NCI-H1105 (cell line): Measurements from ENCODE around the gene PNKP.

Source experiments
- DNase-seq: peaks from one replicate; lab custom pipeline; 2025; lab: John Stamatoyannopoulos, UW

Gene PNKP

DNA sequence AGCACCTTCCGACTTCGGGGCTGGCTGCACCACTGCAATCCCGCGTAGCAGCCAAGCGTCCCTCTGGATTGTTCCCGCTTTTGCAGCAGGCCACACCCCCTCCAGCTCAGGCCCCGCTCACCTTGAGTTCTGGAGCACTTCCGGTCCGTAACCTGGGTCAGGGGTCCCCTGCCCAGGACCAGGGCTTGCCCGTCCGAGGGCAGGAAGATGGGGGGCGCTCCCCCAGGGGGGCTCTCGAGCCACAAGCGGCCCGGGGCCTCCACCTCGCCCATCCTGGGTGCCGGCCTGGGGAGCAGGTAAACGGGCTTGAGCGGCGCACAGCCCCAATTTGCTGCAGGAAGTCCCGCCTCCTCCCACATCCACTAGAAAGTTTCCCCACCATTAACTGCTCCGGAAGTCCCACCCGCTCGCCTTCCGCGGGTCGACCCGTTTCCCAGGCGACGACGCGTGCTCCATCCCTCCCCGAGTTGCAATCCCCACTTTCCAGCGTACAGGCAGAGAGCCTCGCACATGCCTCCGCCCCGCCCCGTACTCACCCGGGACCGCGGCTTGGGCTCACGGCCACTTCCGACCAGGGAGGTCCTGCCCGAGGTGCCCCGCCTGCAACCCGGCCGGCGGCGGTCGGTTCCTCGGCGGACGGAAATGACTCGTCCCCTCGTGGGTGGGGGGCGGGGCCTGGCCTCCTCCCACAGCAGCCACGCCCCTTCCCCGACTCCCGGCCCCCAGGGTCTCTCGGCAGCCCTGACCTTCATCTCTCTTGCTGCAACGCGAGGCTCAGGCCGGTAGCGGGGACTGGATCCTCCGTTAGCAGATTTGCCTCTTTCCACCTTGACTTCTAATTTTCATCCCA lies at the start of gene PNKP:
Gene PNKP, minus strand, starts transcription at position 644 of the 850 bp plus-strand sequence. Its CDS starts 372 bp downstream, at position 272.
- DNase-seq: peak; percentile 85

DNA sequence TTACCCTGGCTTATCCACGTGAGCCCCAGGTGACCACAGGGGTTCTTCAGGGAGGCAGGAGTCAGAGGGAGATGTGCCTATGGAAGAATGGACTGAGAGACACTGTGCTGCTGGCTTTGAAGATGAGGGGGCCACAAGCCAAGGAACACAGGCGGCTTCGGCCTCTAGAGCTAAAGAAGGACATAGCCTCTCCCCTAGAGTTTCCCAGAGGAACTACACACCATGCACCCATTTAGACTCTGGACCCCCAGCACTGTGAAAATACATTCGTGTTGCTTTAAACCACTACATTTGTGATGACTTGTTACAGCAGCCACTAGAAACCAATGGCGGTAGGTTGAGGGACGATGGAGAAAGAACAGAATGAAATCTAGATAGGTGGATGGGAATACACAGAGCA lies 47.9 kb upstream of the PNKP start:
- DNase-seq: no peak

DNA sequence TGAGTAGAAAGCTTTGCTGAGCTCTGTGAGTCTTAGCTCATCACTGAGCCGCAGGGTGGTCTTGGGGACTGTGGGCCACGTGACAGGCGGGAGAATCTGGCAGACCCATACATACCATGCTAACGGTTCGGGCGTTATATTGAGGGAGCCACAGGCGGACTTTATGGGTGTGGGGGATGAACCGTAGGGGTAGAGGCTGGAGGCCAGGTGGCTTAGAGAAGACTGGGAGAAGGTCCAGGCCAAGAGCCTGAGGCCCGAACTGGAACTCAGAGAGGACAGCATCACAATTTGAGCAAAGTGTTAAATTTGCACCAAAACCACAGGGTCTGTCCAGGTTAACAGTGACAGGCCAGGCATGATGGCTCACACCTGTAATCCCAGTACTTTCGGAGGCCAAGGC lies 46.3 kb upstream of the PNKP start:
- DNase-seq: no peak

DNA sequence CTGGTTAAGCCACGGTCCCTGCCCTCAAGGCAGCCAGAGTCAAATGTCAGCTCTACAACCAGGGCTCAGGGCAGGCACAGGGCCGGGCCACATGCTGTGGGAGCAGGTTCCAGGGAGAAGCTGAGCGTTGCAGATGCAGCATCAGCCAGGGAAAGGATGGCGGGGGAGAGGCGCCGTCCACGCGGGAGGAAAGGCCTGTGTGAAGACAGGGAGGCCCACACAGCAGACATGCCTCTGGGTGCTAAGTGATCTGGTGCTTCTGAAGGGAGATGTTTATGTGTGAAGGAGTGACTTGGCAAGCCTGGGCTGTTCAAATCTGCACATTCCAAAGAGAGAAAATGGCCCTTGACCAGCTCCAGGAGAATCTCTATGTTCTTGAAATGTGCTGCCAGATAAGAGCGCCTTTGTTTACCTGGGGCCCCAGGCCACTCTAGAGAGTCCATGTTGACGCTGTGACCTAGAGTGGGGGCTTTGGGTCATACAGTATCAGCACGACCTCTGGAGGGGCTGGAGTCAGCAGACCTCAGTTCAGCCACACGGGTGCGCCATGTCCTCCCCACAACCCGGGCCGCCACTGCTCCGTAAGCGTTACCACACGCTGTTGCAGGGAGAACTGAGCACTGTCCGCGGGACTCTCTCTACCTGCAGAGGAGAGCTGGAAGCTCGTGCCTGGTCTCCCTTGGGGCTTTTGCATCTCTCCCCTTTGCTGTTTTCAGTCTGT lies 45.7 kb upstream of the PNKP start:
- DNase-seq: no peak

DNA sequence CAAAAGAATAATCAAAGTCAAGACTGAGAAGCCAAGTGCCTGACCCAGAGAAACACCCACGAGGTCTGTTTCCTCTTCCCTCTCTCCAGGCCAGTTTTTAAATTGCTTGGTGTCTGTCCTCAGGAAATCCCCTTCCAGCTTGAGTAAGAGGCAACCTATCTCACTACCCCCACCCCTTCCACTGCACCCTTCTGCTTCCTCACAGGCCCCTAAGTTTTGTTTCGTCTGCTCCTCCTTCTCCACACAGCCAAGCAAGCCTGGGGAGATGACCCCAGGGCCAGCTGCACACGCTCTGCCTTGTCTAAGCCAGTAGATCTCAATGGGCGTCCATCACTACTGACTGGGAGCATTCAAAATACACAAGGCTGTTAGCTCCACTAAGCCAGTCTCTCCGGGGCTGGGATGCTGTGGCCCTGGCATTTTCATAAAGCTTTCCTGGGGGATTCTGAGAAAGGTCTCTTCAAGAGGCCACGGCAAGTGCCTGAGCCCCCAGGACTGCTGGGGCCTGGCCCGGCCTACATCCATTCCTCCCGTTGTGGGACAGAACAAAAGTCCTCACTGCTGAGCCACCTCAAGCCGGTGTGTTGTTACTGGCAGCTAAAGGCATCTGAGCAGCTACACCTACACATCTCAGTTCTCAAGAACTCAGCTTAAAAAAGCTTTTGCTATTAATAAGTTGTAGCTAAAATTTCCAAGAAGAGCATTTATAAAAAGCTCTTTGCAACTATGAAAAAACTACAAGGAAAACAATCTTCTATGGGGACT lies 44.2 kb upstream of the PNKP start:
- no peak for DNase-seq

DNA sequence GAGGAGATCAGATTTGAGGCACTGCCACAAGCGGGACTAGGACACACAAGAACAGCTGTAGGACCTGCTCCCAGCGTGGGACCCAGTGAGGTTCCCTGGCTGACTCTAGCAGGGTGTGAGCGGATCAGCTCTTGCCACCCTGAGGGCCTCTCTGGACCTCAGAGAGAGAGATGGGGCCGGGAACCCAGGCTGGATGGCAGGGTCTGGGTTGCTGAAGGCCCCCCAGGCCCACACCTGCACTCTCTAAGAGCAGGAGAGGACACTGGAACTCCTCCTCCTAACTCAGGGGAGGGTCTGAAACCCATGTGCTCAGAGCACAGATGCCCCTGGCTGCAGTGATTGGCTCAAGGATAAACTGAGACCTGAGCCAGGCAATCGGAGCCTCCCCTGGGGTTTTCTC lies 42.8 kb upstream of the PNKP start:
- no peak for DNase-seq

DNA sequence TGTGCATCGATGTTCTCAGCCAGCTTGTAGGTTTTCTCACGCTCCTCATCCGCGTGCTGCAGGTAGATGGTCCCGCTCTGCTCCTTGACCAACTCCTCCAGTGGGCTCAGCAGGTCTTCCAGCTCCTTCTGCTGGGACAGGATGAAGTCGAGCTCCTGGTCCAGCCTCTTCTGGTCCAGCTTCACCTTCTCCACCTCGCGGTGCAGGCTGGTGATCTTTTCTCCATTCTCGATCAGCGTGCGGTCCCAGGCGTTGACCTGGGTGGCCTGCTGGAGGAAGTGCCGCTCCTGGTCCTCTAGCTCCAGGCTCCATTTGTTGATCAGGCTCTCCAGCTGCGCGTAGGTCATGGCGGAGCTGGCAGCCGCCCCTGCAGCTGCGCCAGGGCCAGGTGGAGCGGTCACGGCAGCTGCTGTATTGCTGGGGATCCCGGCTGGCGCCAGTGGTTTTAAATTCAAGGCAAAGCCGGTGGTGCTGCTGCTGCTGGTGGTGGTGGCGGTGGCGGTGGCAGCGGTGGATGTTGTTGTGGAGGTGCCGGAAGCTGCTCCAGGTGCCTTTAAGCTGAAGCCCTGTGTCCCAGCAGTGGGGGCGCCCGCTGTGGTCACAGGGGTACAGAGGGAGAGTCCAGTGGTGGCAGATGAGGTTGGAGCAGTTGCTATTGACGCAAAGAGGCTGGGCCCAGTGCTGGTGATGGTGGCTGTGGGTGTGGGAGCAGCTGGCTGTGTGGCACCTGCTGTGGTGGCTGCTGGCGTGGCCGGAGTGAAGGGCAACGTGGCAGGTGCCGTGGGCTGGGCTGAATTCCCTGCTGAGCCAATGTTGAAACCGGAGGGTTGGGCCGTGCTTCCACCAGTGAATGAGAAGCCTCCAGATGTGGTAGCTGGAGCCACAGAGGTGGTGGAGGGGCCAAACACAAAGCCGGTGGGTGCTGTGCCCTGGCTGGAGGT lies 41.4 kb upstream of the PNKP start:
- DNase-seq: no peak

DNA sequence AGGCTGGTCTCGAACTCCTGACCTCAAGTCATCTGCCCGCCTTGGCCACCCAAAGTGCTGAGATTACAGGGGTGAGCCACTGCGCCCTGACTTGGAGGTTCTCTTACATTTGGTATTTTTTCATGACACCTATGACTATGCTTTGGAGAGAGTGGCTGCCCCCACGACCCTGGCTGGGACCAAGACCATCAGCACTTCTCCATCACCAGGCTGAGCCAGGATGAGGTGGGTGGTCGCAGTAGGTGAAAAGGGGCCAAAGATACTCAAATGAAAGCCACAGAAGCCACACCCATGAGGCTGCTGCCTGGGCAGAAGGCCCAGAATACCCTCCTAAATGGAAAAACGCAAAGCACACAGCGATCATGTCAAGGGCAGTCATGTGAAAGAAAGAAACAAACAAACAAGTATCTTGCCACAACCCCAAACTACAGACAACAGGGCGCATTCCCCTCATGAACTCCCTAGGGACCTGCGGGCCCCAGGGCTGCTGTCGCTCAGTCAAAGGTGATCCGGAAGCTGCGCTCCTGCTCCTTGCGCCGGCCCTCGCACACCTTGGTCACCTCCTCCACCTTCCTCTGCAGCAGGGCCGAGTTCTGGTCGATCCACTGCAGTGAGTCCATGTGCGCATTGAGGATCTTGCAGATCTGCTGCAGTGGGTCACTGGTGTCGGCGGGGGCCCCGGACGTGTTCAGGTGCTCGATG lies 40.5 kb upstream of the PNKP start:
- no peak for DNase-seq

DNA sequence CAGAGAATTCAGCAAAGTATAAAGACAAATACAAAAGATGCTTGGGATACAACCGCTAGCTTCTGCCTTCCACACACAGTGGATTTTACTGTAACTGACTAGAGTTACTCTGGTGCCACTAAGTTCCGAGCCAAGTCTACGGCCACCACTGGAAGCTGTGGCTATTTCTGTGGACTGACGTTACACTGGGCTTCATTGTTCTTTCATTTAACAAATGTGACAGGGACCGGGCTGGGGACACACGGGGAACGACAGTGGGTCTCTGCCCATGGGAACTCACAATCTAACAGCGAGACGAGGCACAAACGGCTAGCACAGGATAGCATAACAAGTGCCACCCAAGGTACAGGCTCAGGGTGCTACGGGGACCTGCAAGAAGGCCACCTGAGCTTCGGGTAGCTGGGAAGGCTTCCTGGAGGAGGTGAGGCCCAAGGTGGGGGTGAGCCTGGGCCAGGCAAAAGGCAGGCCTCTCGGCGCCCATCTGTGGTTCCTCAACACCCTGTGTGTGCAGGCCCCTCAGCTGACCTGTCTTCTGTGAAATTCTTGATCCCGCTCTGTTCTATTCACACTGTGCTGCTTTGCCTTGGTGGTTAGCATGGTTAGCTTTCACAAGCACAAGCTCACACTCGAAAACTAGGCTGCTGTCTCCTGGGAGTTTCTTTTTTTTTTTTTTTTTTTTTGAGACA lies 39.6 kb upstream of the PNKP start:
- DNase-seq: no peak

DNA sequence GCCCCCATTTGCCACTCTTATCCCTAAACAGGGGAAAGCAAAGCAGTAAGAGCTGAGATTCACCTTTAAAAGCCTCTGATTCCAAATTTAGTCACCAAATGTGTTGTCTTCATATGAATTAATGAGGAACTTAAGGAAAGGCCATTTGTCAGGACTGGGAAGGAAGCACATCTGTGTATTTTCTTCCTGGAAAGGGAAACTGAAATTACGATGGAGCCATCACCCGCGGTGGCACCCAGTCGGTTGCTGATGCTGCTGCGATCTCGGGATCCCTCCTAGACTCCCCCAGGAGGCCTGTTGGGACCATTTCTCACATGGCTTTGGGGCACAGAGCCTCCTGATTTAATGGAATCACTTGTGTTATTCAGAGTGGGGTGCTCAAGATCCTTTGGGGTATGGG lies 36.8 kb upstream of the PNKP start:
- no peak for DNase-seq

DNA sequence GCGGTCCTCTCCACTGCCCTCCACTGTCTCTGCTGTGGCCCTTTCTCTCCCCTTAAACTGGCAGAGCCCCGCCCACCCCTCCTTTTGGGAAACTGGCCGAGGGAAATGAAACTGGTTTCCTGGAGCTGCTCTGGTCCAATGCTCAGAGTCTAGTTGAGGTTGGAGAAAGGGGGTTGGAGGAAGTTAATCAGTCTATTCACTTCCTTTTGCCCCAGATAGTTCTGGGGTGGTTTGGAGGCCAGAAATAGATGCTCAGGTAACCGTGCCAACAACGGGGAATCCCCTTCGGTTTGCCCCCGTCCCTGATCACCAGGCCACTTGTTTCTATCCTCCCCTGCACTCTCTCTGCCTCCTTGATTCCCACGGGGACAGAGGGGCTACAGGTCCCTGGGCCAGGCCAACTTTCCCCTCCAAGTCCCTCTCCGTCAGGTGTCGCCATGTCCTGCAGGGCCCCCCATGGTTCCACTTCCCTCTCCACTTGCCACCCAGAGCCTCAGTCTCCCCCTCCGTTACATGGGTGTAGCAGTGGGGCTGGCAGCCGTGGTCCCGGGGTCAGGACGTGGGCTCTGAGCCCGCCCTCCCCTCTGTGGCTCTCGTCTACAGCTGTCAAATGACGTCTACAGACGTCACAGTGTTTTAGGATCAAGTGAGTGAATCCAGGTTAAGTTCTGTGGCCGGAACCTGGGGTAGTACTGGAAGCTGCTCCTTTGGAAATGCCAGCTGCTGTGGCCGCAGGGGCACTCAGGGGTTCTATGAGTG lies 29.7 kb upstream of the PNKP start, which contains the start of gene IL4I1:
Gene IL4I1, minus strand, starts transcription at position 25 of the 759 bp plus-strand sequence. CDS start 727 bp downstream, outside the sequence.
- DNase-seq: no peak

DNA sequence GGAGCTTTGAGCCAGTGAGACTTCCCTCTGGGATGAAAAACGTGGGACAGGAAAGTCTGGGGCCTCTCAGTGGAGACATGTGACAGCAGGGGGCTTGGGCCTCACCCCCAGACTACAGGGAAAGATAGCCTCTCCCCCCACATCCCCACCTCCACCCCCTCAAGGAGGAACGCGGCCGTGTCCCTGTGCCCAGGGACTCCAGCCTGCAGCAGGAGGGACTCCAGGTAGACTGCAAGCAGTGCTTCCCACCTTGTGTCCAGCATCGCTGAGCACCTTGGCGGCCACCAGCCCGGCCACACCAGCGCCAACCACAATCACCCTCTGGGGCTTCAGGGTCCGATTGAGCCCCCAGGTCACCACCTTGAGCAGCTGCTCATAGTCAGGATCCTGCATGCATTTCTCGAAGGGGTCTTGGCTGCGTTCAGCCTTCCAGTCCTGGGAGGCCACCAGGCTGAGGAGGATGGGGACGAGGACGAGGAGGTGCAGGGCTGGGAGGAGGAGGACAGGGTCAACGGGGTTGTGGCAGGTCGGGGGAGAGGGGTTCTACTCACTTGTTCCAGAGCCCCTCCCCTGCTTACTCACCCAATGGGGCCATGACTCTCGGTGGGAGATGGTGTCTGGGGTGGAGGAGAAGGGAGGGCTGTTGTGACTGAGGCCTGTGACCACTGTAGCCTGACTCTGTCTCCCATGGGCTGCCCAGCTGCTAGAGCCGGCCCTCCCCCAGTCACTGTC lies 28.4 kb upstream of the PNKP start:
- DNase-seq: no peak

DNA sequence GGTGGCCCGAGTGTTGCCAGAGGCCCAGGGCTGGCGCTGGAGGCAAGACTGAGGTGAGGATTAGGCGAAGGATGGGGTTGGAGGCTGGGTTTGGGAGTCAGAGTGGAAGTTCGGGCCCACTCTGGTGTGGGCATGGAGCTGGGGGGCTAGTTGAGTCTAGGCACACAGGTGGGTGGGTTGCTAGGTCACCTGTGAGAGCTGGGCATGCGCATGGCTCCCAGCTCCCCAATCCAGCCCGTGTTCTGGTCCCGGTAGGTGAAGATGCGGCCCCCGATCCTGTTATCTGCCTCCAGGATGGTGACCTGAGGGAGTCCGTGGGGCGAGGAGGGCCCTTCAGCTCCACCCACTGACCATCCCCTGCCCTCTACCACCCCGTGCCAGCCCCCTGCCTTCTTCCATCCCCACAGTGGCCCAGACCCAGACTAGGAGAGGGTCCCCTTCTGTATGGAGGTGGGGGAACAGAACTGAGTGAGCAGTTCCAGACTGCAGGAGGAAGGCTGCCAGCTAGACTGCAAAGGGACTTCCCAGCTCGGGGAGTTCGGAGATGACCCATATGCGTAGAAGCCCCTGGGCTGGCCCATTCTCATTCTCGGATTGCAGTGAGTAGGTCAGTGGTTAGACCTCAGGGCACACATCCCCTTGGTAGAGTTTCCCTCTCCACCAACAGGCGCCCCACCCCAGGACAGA lies 27.6 kb upstream of the PNKP start:
- no peak for DNase-seq

DNA sequence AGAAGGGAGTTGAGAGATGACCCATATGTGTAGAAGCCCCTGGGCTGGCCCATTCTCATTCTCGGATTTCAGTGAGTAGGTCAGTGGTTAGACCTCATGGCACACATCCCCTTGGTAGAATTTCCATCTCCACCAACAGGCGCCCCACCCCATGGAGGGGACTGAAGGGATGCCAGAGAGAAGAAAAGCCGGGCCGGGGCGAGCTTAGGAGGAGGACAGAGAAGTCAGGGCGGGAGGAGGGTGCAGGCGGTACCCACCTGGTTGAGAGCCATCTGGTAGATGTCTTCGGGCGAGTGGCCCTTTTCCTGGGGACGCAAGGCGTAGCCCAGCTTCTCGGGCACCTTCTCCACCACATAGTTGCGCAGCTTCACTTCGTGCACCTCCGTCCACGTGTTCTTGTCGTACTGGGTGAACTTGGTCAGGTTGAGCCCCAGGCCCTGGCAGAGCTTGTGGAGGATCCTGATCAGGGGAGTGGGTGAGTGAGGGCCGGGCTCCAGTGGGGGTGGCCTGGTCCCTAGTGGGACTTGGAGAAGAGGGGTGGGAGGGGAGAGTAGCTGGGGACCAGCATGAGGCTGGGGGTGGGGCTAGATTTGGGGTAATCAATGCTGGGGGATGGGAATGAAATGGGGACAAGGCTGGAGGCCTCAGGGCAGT lies 26.8 kb upstream of the PNKP start:
- no peak for DNase-seq

DNA sequence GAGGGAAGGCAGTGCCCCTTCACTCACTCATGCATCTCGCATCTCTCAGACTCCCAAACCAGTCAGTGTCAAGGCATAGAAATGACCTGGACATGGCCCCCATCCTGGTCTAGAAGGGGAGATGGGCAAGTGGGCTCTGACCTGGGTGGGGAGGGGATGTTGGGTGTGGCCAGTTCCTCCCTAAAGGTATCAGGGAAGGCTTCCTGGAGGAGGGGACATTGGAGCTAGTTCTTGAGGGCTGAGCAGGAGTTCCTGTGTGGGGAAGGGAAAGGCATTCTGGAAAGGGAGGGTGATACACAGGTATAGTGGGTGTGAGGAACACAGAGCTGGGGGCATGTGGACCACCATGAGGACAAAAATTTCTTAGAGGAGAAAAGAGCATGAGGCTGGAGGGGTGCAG lies 25.3 kb upstream of the PNKP start:
- no peak for DNase-seq

DNA sequence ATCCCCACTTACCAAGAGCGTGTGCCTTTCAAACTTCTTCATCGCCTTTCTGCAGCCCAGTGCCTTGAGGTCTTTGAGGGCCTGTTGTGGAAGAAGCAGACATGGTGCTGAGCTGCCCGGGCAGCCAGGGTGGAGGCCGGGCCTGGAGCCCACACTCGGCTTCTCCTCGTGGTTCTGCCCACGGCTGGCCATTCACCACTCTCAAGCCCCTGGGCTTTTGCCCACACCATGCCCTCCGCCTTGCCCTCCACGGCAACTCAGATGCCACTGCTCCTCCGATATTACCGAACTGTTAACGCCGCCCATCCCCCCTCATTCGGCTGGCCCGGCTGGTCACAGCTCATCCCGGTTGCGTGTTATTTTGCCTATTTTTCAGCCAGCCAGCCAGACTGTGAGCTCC lies 24.0 kb upstream of the PNKP start:
- DNase-seq: no peak
